H1 (cell line): Measurements from ENCODE around the gene ATP6V0A1. TPM values are rescaled to one million over a fixed set of nuclear protein-coding genes. Genes with fewer than 3 reads are reported as not detected.

ENCODE experiments used
- CREB1 ChIP-seq: IDR thresholded peaks from 2 replicates; pipeline ENCODE4 v1.6.1; 2012; ENCODE audit warnings: inconsistent platforms
- CTBP2 ChIP-seq: IDR thresholded peaks from 2 replicates; pipeline ENCODE4 v1.7.0; 2011; ENCODE audit warnings: borderline replicate concordance, mild to moderate bottlenecking, moderate library complexity, mixed read lengths, low read length; ENCODE audit not compliant: insufficient read depth, insufficient read length
- KDM4A ChIP-seq: IDR thresholded peaks from one replicate; pipeline ENCODE4 v1.7.1; 2012; ENCODE audit warnings: low read depth, mild to moderate bottlenecking, moderate library complexity, low read length, inconsistent platforms; ENCODE audit not compliant: severe bottlenecking
- RNF2 ChIP-seq: fragments of 200-900, 300-1000 bp; sonication (generic); IDR thresholded peaks from 2 replicates; pipeline ENCODE4 v1.7.1; 2016; ENCODE audit warnings: borderline replicate concordance, low read depth, mild to moderate bottlenecking, antibody characterized with exemption, low read length; ENCODE audit not compliant: poor library complexity, severe bottlenecking; ENCODE audit errors: missing control alignments
- SRF ChIP-seq: IDR thresholded peaks from 2 replicates; pipeline ENCODE4 v1.6.1; 2011; ENCODE audit warnings: mild to moderate bottlenecking, low read depth, low read length, moderate library complexity
- YY1 ChIP-seq: IDR thresholded peaks from 2 replicates; pipeline ENCODE4 v1.6.1; 2011; ENCODE audit warnings: low read depth, mild to moderate bottlenecking, low read length
- polyA plus RNA-seq, 7 experiments: library from polyadenylated mRNA; depleted of rRNA in 3 of 7; stranded (reverse) in 5 of 7; unstranded in 2 of 7; fragments of >200 nt in 5 of 7; fragments of 200-250 nt in 2 of 7; gene quantifications; 1 replicate in 5 of 7; 2 replicates in 1 of 7; 4 replicates in 1 of 7; pipeline versions ENCODE4 v1.2.1 to v1.2.3, GENCODE V29; 2011 to 2013; ENCODE audit warnings: missing spikeins in 2 of 7, mixed read lengths in 2 of 7
- total RNA-seq: library from RNA; stranded (reverse); fragmentation: NEBNext Ultra II Directional; extraction: Animal tissue kit (Norgen Biotek cat#: 25700); gene quantifications from 2 replicates; pipeline ENCODE4 v1.2.1, GENCODE V29; 2021
- TF ChIP-seq, protein P1 (sequence below): fragments of 300-600 bp; sonication (generic); IDR thresholded peaks from 2 replicates; pipeline ENCODE4 v1.7.1; 2012; ENCODE audit warnings: low read length, moderate library complexity, mild to moderate bottlenecking, inconsistent platforms; ENCODE audit not compliant: insufficient replicate concordance
- TF ChIP-seq, protein P2 (sequence below): IDR thresholded peaks from 2 replicates; pipeline ENCODE4 v1.6.1; 2011; ENCODE audit warnings: low read depth, mild to moderate bottlenecking, low read length; ENCODE audit not compliant: insufficient read depth

ATP6V0A1 gene
- total and polyA plus RNA-seq, 2 of the 8 experiments (the other 6 are each of a cell fraction or from before 2014, with no cell fraction given): 55.3 to 63.4 TPM

DNA sequence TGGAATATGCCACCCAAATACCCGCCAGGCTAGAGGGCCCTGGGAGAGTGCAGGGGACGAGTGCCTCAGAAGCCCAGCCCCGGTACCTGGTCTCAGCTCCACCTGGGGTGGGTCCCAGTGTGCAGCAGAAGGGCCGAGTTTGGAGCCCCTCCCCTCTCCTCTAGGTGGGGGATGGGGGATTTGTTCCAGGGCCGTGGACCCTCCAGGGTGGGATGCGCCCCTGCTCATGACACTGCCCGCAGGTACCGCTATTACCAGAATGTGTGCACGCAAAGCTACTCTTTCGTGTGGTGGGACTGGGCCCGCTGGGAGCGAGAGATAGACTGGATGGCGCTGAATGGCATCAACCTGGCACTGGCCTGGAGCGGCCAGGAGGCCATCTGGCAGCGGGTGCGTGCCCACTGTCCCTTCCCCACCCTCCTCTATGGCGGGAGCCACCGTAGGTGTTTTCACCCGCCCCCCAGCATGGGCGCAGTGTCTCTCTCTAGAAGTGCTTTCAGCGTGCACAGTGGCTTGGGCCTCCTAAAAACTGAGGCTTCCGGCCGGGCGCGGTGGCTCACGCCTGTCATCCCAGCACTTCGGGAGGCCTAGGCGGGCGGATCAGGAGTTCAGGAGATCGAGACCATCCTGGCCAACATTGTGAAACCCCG lies 78.6 kb downstream of the ATP6V0A1 start (continued):
- TF ChIP-seq, protein P1, sequence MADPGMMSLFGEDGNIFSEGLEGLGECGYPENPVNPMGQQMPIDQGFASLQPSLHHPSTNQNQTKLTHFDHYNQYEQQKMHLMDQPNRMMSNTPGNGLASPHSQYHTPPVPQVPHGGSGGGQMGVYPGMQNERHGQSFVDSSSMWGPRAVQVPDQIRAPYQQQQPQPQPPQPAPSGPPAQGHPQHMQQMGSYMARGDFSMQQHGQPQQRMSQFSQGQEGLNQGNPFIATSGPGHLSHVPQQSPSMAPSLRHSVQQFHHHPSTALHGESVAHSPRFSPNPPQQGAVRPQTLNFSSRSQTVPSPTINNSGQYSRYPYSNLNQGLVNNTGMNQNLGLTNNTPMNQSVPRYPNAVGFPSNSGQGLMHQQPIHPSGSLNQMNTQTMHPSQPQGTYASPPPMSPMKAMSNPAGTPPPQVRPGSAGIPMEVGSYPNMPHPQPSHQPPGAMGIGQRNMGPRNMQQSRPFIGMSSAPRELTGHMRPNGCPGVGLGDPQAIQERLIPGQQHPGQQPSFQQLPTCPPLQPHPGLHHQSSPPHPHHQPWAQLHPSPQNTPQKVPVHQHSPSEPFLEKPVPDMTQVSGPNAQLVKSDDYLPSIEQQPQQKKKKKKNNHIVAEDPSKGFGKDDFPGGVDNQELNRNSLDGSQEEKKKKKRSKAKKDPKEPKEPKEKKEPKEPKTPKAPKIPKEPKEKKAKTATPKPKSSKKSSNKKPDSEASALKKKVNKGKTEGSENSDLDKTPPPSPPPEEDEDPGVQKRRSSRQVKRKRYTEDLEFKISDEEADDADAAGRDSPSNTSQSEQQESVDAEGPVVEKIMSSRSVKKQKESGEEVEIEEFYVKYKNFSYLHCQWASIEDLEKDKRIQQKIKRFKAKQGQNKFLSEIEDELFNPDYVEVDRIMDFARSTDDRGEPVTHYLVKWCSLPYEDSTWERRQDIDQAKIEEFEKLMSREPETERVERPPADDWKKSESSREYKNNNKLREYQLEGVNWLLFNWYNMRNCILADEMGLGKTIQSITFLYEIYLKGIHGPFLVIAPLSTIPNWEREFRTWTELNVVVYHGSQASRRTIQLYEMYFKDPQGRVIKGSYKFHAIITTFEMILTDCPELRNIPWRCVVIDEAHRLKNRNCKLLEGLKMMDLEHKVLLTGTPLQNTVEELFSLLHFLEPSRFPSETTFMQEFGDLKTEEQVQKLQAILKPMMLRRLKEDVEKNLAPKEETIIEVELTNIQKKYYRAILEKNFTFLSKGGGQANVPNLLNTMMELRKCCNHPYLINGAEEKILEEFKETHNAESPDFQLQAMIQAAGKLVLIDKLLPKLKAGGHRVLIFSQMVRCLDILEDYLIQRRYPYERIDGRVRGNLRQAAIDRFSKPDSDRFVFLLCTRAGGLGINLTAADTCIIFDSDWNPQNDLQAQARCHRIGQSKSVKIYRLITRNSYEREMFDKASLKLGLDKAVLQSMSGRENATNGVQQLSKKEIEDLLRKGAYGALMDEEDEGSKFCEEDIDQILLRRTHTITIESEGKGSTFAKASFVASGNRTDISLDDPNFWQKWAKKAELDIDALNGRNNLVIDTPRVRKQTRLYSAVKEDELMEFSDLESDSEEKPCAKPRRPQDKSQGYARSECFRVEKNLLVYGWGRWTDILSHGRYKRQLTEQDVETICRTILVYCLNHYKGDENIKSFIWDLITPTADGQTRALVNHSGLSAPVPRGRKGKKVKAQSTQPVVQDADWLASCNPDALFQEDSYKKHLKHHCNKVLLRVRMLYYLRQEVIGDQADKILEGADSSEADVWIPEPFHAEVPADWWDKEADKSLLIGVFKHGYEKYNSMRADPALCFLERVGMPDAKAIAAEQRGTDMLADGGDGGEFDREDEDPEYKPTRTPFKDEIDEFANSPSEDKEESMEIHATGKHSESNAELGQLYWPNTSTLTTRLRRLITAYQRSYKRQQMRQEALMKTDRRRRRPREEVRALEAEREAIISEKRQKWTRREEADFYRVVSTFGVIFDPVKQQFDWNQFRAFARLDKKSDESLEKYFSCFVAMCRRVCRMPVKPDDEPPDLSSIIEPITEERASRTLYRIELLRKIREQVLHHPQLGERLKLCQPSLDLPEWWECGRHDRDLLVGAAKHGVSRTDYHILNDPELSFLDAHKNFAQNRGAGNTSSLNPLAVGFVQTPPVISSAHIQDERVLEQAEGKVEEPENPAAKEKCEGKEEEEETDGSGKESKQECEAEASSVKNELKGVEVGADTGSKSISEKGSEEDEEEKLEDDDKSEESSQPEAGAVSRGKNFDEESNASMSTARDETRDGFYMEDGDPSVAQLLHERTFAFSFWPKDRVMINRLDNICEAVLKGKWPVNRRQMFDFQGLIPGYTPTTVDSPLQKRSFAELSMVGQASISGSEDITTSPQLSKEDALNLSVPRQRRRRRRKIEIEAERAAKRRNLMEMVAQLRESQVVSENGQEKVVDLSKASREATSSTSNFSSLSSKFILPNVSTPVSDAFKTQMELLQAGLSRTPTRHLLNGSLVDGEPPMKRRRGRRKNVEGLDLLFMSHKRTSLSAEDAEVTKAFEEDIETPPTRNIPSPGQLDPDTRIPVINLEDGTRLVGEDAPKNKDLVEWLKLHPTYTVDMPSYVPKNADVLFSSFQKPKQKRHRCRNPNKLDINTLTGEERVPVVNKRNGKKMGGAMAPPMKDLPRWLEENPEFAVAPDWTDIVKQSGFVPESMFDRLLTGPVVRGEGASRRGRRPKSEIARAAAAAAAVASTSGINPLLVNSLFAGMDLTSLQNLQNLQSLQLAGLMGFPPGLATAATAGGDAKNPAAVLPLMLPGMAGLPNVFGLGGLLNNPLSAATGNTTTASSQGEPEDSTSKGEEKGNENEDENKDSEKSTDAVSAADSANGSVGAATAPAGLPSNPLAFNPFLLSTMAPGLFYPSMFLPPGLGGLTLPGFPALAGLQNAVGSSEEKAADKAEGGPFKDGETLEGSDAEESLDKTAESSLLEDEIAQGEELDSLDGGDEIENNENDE: no peak
- no peak for TF ChIP-seq YY1
- TF ChIP-seq, protein P2, sequence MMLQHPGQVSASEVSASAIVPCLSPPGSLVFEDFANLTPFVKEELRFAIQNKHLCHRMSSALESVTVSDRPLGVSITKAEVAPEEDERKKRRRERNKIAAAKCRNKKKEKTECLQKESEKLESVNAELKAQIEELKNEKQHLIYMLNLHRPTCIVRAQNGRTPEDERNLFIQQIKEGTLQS: no peak
- no peak for TF ChIP-seq CREB1
- no peak for TF ChIP-seq RNF2
- TF ChIP-seq CTBP2: no peak
- TF ChIP-seq KDM4A: no peak
- TF ChIP-seq SRF: no peak
